OCI-M1 (cell line): ENCODE data around the gene CHD5.

Experiments
- DNase-seq: peaks from one replicate; lab custom pipeline; 2025; lab: John Stamatoyannopoulos, UW

Gene CHD5

DNA sequence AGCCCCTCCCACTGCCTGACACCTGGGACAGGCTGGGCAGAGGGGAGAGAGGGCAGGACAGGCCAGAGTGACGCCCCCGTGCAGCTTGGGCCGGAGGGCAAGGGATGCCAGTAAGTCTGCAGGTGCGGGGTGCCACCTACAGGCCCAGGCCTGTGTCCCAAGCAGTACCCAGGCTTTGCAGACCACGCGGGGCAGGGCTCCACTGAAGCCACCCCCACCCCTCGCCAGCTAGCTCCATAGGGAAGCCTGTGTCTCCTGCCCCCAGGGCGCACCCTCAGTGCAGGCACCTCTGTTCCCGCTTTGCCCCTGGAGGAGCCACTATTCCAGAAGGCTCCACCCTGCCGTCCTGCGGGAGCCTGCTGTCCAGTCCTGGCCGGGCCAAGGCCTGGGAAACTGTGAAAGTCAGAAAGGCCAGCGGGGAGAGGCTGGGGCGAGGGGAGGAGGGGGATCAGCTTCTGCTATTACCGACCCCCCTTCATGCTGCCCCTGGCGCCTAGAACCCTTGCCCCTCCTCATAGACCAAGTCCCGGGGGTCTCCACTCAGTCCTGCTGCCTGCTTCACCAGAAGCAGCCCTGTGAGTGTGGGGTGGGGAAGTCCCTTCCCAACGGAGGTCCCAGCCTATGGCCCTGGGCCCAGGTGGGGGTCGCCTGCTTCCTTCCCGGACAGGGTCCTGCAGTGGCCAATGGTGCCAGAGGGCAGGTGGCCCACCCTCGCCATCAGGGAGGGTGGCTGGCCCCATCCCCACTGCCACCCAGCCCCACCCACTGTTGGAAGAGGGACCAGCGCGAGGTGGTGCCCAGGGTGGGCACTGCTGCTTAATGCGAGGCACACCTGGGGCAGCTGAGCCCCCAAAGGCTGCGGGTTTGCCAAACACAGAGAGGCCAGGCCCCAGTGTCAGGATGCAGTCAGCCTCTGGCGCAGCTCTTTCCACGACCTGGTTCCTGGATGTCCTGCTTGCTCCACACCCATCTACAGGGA lies 80.0 kb downstream of the CHD5 start:
- DNase-seq, result no peak

DNA sequence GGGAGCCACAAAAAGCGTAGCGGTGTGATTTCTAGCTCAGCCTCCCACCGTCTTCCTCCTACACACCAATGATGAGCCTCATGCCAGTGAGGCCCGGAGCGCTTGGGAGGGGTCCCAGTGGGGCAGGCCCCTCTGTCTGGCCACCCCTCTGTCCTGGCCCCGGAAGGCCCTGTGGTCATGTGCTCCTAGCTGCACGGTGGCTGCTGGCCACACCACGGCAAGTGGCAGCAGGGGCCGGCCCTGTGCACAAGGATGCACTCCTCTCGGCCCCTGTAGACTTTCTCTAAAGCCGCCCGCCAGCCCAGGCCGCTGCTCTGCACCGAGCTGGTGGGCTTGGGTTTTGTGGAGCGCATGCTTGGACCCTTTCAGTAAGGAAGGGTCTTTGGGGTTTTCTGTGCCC lies 80.8 kb downstream of the CHD5 start:
- no peak for DNase-seq

DNA sequence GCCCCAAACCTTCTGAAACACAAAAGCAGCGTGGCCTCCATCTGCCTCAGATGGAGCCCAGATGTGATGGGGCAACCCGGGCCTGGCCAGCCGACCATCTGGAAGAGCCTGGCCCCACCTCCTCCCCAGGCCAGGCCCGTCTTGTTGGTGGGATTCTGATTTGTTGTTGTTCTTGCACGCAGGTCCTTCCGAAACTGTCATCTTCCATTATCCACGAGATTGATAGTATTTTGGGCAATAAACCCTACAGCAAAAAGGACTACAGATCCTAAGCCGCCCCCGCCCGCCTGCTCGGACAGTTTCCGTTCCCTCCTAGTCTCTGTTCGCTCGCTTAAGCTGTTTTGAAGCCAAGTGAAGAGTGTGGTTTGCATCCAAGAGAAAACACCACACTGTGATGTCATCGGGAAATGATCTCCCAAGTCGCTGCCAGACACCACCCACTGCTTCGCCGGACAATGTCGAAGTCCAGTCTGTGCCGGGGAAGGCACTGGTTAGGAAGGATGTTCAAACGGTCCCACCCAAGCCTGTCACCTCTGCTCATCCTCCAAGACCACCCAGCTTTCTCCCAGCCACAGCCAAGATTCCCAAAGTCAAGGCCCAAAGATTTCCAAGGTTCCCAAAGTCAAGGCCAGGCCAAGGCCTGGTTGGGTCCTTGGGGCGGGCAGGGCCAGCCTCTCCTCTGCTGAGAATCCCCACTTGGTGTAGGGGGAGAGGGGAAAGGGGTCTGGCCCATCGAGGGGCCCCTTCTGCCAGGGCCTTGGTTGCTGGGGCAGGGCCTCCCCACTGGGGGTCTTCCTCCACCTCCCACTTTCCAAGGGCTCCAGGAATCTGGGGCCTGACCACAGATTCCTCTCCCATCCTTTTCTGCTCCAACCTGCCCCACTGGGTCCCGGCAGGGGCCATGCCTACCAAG lies 81.6 kb downstream of the CHD5 start:
- DNase-seq, result no peak

- DNase-seq, result no peak
Observed at GRCh38 chr1:6097824-6098223, 82.3 kb downstream of the CHD5 start.

DNA sequence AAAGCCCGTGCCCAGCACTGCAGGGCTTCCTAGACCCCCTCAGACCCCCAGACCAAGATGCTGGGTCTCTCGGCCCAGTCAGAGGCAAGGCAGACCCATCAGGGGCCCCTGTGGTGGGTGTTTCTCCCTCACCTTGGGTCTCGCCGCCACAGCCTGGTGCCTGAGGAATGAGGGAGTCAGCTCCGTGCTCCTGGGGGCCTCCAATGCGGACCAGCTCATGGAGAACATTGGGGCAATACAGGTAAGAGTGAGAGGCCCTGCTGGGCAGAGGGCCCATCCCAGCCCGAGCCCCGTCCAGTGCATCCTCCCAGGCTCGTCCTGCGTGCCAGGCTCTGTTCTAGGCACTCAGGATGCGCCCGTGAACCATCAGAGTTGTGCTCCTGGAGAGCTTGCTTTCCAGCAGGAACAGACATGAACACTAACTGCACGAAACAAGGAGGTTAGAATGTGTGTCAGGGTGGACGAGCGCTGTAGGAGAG lies 83.0 kb downstream of the CHD5 start:
- DNase-seq, result no peak

DNA sequence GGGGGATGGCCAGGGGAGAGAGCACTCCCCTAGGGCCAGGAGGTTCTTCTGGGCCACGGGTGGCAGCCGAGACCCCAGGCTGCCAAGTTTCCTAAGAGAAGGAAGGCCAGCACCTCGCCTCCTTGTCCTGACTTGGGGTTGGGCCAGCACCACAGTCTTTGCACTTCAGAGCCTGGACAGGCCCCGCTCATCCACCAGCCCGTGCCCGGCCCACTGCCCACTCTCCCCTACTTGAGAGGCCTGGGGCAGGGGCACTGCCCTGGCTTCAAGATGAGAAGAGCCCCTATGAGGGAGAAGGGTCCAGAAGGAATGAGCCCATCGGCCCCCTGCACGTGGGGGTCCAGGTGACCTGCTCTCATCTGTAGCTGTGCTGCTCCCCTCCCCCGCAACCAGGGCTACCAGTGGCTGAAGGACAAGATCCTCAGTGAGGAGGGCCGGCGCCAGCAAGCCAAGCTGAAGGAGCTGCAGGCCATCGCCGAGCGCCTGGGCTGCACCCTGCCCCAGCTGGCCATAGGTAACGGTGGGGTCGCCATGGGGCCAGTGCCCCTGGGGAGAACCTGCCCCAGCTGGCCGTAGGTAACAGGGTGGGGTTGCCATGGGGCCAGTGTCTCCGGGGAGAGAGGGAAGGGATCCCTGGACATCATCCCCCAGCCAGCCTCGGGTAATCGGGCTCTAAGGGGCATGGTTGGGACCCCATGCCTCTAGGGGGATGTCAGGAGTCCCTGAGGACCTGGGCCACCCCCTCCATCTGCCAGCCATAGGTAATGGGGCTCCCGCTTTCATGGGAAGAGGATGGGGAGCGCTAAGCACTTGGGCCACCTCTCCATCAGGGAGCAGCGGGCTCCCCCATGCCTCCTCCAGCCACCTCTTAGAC lies 83.6 kb downstream of the CHD5 start:
- no peak for DNase-seq

GRCh38 chr1:6095511-6096242 lies 84.4 kb downstream of the CHD5 start:
- DNase-seq, result no peak

DNA sequence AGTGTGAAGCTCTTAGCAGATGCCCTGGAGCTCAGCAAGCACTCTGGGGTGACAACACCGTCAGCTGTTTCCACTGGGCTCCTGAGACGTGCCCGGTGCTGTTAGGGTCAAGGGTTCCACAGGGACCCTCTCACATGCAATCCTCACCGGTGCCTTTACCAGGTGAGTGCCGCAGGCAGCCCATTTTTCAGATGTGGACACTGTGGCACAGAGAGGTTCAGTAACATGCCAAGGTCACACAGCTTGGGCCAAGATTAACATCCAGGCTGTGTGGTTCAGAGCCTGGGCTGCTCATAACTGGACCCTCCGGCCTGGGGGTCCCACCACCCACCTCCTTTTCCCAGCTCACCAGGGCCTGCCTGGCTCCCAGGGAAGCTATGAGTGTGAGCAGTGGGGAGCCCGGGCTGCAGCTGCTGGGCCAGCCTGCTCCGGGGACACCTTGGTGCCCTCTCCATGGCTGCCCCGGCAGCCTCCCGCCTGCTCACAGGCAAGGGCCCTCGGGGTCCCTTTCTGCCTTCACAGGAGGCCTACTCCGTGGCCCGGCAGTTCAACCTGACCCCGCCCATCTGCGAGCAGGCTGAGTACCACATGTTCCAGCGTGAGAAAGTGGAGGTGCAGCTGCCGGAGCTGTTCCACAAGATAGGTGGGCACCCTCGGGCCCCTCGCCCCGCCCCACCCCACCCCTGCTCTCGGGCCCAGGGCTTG lies 85.2 kb downstream of the CHD5 start:
- no peak for DNase-seq

DNA sequence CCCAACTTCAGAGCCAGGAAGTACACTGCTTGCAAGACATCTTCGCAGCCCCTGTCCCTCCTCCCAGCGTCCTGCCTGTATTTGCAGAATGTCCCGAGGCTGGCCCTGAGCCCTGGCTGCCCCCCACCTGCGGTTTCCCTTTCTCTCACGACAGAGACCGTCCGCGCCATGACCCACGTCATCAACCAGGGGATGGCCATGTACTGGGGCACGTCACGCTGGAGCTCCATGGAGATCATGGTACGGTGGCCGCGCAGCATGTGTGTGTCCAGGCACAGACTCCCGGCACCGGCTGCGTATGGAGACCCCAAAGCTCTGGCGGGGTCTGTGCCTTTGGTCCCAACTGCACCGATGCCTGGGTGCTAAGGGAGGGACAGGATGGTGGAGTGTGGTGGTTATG lies 85.9 kb downstream of the CHD5 start:
- no peak for DNase-seq

GRCh38 chr1:6093611-6094010 lies 86.5 kb downstream of the CHD5 start:
- no peak for DNase-seq

DNA sequence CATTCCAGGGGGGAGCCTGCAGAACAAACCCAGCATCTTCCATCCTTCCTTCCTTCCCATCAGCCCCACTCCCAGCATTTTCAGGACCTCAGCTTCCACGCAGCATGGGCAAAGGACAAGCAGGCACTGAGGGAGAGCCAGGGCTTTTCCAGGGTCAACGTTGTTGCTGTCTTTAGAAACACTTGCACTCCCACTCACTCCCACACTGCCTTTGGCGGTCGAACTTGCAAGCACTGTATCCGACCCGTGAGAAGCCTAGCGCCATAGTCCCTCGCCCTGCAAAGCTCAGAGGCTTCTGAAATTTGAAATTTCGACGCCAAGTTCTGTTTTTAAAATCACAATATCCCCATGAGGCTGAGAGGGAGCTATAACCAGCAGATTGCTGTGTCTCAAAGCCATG lies 87.0 kb downstream of the CHD5 start:
- DNase-seq, result no peak

- no peak for DNase-seq
Observed at GRCh38 chr1:6092211-6092610, 87.9 kb downstream of the CHD5 start.

- no peak for DNase-seq
Observed at GRCh38 chr1:6091823-6092109, 88.4 kb downstream of the CHD5 start.

DNA sequence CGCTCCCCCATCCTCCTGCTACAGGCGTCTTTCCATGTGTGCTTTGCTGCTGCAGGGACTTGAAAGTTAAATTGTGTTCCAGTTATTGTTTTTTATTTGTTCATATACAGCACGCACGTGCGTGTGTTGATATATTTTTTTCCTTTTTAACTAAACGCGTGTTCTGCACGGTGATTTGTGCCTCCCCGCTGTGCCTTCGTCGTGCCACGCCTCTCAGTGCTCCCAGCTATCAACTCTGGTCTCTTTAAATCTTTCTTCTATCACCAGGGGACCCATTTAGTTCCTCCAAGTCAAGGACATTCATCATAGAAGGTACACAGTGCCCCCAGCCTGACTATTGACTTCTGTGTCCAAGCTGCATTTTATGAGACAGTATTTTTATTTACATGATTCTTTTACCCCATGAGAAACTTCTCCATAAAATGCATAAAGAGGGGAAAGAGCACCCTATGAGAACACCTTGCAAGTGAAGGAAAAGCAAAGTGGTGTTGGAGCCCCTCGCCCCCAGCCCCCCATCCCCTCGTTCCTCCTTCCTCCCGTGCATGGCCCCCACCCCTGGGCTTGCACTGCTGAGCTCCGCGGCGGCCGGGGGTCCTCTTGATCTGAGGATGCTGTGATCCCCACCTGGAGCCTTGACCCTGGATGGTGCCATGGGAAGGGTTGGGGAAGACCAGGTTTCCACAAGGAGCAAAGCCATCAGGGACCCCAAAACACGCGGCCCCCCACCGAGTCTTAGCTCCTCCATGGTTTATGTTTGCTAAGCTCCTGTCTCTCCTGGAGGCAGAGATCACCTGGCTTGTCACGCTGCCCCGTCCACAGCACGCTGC lies 88.9 kb downstream of the CHD5 start:
- DNase-seq, result no peak

- no peak for DNase-seq
Observed at GRCh38 chr1:6090288-6090687, 89.8 kb downstream of the CHD5 start.

- no peak for DNase-seq
Observed at GRCh38 chr1:6088956-6089355, 91.2 kb downstream of the CHD5 start.

- no peak for DNase-seq
Observed at GRCh38 chr1:6087958-6088357, 92.2 kb downstream of the CHD5 start.

GRCh38 chr1:6087377-6087772 lies 92.7 kb downstream of the CHD5 start:
- DNase-seq, result no peak

GRCh38 chr1:6086762-6087376 lies 93.3 kb downstream of the CHD5 start:
- no peak for DNase-seq
